MCF 10A (cell line): Measurements from ENCODE around the gene B3GNT9. TPM values are rescaled to one million over a fixed set of nuclear protein-coding genes. Genes with fewer than 3 reads are reported as not detected.

Experiments
- BruUV-seq: library from RNA; stranded (reverse); fragments of 400-500 nt; replicated peaks from 2 replicates; lab custom pipeline; 2021; lab: Mats Ljungman, UMichigan
- CTCF ChIA-PET: fragments of 300-600 bp; sonication (Branson Sonifier 250); formaldehyde crosslinking; extraction: SDS; loops from one replicate; lab custom pipeline; 2021; ENCODE audit warnings: antibody characterized with exemption, inconsistent platforms; lab: Yijun Ruan, JAX
- POLR2A ChIA-PET: fragments of 300-600, 350-650 bp; sonication (Branson Sonifier 250); formaldehyde crosslinking; extraction: SDS; loops from one replicate; lab custom pipeline; 2020; ENCODE audit warnings: antibody characterized with exemption, inconsistent platforms; lab: Yijun Ruan, JAX
- DNase-seq: peaks from one replicate; pipeline ENCODE4 v3.0.0-alpha.2; 2018; ENCODE audit not compliant: unreplicated experiment
- H3K27ac Mint-ChIP-seq: one replicate; pipeline ENCODE4 v1.8.0; 2022; ENCODE audit warnings: mild to moderate bottlenecking, low read depth, mixed read lengths; ENCODE audit not compliant: unreplicated experiment
- H3K27me3 Mint-ChIP-seq: one replicate; pipeline ENCODE4 v1.8.0; 2022; ENCODE audit warnings: mixed read lengths; ENCODE audit not compliant: insufficient read depth, unreplicated experiment
- H3K36me3 Mint-ChIP-seq: one replicate; pipeline ENCODE4 v1.8.0; 2022; ENCODE audit warnings: mild to moderate bottlenecking, moderate library complexity, mixed read lengths; ENCODE audit not compliant: insufficient read depth, unreplicated experiment
- H3K4me1 Mint-ChIP-seq: one replicate; pipeline ENCODE4 v1.8.0; 2022; ENCODE audit warnings: mixed read lengths; ENCODE audit not compliant: insufficient read depth, unreplicated experiment
- H3K4me3 Mint-ChIP-seq: one replicate; pipeline ENCODE4 v1.8.0; 2022; ENCODE audit warnings: mild to moderate bottlenecking, moderate library complexity, mixed read lengths; ENCODE audit not compliant: unreplicated experiment
- H3K9me3 Mint-ChIP-seq: one replicate; pipeline ENCODE4 v1.8.0; 2022; ENCODE audit warnings: mixed read lengths; ENCODE audit not compliant: unreplicated experiment
- intact Hi-C: fragments of 100-400 bp; cut with micrococcal nuclease; formaldehyde crosslinking; loops from 2 replicates; pipeline ENCODE4 v1.14.1; 2022
- total RNA-seq: library from RNA; stranded (reverse); gene quantifications from 2 replicates; pipeline ENCODE4 v1.2.3, GENCODE V29; 2022
- TF ChIP-seq, protein P1 (sequence below): fragments of 200-600 bp; IDR thresholded peaks from one replicate; pipeline ENCODE4 v1.8.0; 2022; ENCODE audit warnings: antibody characterized with exemption, mild to moderate bottlenecking; ENCODE audit not compliant: unreplicated experiment

B3GNT9 gene
- total RNA-seq, 1 experiment from 2014 or later = 0.84 TPM

DNA sequence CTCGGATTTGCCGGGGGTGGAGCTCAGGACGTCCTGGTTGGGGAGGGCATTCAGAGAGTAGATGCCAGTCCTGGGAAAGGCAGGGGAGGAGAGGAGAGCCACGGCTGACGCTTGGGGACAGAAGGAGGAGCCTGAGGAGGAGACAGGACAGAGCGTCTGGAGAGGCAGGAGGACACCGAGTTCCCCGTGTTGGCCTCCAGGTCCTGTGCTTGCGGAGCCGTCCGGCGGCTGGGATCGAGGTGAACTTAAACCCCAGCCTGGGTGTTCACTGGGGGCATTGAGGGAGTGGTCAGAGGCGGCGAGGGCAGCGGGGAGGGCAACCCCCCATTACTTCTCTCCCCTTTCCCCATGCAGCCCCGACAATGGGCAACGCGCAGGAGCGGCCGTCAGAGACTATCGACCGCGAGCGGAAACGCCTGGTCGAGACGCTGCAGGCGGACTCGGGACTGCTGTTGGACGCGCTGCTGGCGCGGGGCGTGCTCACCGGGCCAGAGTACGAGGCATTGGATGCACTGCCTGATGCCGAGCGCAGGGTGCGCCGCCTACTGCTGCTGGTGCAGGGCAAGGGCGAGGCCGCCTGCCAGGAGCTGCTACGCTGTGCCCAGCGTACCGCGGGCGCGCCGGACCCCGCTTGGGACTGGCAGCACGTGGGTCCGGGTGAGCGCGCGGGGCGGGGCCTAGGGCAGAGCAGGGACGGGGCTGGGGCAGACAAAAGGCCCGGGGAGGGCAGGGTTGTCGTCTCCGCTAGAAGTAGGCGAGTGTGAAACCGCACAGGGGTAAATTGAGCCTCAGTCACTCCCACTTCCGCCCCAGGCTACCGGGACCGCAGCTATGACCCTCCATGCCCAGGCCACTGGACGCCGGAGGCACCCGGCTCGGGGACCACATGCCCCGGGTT, 23.3 kb upstream of the B3GNT9 start:
- peaks cover 61% of the 10 kb centered on the region for H3K4me1 Mint-ChIP-seq
- DNase-seq = peak; percentile 91
- no peaks in the 10 kb centered on the region for H3K9me3 Mint-ChIP-seq
- peak overlapping the region; percentile 79 for H3K27ac Mint-ChIP-seq
- TF ChIP-seq, protein P1, sequence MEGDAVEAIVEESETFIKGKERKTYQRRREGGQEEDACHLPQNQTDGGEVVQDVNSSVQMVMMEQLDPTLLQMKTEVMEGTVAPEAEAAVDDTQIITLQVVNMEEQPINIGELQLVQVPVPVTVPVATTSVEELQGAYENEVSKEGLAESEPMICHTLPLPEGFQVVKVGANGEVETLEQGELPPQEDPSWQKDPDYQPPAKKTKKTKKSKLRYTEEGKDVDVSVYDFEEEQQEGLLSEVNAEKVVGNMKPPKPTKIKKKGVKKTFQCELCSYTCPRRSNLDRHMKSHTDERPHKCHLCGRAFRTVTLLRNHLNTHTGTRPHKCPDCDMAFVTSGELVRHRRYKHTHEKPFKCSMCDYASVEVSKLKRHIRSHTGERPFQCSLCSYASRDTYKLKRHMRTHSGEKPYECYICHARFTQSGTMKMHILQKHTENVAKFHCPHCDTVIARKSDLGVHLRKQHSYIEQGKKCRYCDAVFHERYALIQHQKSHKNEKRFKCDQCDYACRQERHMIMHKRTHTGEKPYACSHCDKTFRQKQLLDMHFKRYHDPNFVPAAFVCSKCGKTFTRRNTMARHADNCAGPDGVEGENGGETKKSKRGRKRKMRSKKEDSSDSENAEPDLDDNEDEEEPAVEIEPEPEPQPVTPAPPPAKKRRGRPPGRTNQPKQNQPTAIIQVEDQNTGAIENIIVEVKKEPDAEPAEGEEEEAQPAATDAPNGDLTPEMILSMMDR = peak; percentile 8
- CTCF ChIA-PET = interaction anchor here (0.6 to 2.5 kb wide), 18 partner anchors 8 to 373 kb away, joined by 3 to 12 read pairs (median 4); partner anchors contain the start of genes FBXL8, MATCAP1, TERB1 and TRADD
- POLR2A ChIA-PET = interaction anchor here (0.6 to 6.5 kb wide), 18 partner anchors 10 to 388 kb away, joined by 3 to 94 read pairs (median 6); partner anchors contain the start of genes E2F4, EXOC3L1, FBXL8 and FHOD1
- no peaks in the 10 kb centered on the region for H3K27me3 Mint-ChIP-seq
- H3K4me3 Mint-ChIP-seq = peak overlapping the region; percentile 81
- intact Hi-C loops = no loop called here
- peaks cover 30% of the 10 kb centered on the region for H3K36me3 Mint-ChIP-seq
- BruUV-seq = no TSS peak

DNA sequence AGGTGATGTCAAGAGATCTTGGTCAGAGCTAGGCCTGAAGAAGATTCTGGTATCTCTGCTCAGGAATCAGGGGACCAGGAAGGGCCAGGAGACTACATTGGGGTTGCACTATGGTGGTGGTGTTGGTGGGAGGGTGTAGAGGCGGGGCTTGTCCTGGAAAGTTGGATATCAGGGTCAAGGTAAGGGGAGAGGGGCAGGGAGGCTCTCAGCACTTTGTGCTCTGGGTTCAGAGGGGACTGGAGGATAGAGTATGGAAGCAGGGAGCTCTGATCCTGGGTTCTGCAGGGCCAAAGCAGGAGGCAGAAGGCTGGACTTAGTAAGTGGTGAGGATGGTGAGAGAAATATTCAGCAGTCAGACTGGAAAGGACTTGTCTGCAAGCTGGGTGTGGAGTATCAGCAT, 22.5 kb upstream of the B3GNT9 start:
- Mint-ChIP-seq H3K27me3 (no peaks in the 10 kb centered on the region), H3K4me3 (peak overlapping the region; percentile 81), H3K27ac (peak overlapping the region; percentile 79), H3K9me3 (no peaks in the 10 kb centered on the region), H3K4me1 (peaks cover 55% of the 10 kb centered on the region), H3K36me3 (peaks cover 23% of the 10 kb centered on the region)
- no peak for DNase-seq
- intact Hi-C loops = no loop called here
- POLR2A ChIA-PET = interaction anchor here (0.6 to 6.5 kb wide), 15 partner anchors 11 to 391 kb away, joined by 3 to 94 read pairs (median 7); partner anchors contain the start of genes EXOC3L1, FBXL8, FHOD1 and MATCAP1
- CTCF ChIA-PET = interaction anchor here (0.6 to 2.2 kb wide), 14 partner anchors 9 to 372 kb away, joined by 3 to 9 read pairs (median 4); partner anchors contain the start of genes FBXL8, TERB1, TMEM208 and TRADD
- no TSS peak for BruUV-seq
- TF ChIP-seq, protein P1 = no peak

- DNase-seq = no peak
- Mint-ChIP-seq H3K36me3 (peaks cover 17% of the 10 kb centered on the region), H3K4me3 (peak overlapping the region; percentile 83), H3K4me1 (peaks cover 41% of the 10 kb centered on the region), H3K27me3 (no peaks in the 10 kb centered on the region), H3K9me3 (no peaks in the 10 kb centered on the region), H3K27ac (peak overlapping the region; percentile 90)
- TF ChIP-seq, protein P1 = no peak
- TSS peak; percentile 44 for BruUV-seq
- intact Hi-C loops = loop anchor here (1.0 kb wide), 1 partner anchor 10 kb away; no protein-coding TSS in a partner anchor
- ChIA-PET CTCF (interaction anchor here (1.0 kb wide), 1 partner anchor 12 kb away, joined by 4 read pairs; the partner anchor contains the start of genes FBXL8 and TRADD), POLR2A (interaction anchor here (0.9 to 2.8 kb wide), 9 partner anchors 11 to 290 kb away, joined by 3 to 51 read pairs (median 5); partner anchors contain the start of genes ELMO3, FBXL8, MATCAP1 and PDP2)
Measured at GRCh38 chr16:67170949-67171649, 20.3 kb upstream of the B3GNT9 start.
